GM12878 (cell line): Measurements from ENCODE around the gene NXNL1. TPM values are rescaled to one million over a fixed set of nuclear protein-coding genes. Genes with fewer than 3 reads are reported as not detected.

Experiments used
- BMI1 ChIP-seq: fragments of 450-650 bp; IDR thresholded peaks from 2 replicates; pipeline ENCODE4 v1.6.1; 2016; ENCODE audit warnings: mild to moderate bottlenecking, moderate library complexity, borderline replicate concordance
- CBX3 ChIP-seq: fragments of 200-600 bp; sonication (generic); IDR thresholded peaks from 2 replicates; pipeline ENCODE4 v1.6.1; 2016; ENCODE audit warnings: low read depth, borderline replicate concordance
- CEBPB ChIP-seq, 2 experiments: fragments of 150-350 bp in 1 of 2; IDR thresholded peaks; 2 replicates each; pipeline ENCODE4 v1.6.1; 2012 to 2014; ENCODE audit warnings: low read depth in 2 of 2, low read length in 2 of 2, borderline replicate concordance in 1 of 2, inconsistent platforms in 1 of 2
- DPF2 ChIP-seq: fragments of 450-650 bp; IDR thresholded peaks from 2 replicates; pipeline ENCODE4 v1.6.1; 2017; ENCODE audit warnings: mild to moderate bottlenecking
- FOXK2 ChIP-seq: fragments of 450-650 bp; IDR thresholded peaks from 2 replicates; pipeline ENCODE4 v1.6.1; 2017; ENCODE audit warnings: mild to moderate bottlenecking, moderate library complexity
- IKZF1 ChIP-seq: fragments of 450-650 bp; conservative IDR thresholded peaks from 2 replicates; pipeline ENCODE4 v1.6.1; 2017; ENCODE audit warnings: antibody characterized with exemption, mild to moderate bottlenecking
- NFXL1 ChIP-seq: fragments of 450-650 bp; IDR thresholded peaks from 2 replicates; pipeline ENCODE4 v1.6.1; 2017; ENCODE audit warnings: antibody characterized with exemption, mild to moderate bottlenecking, borderline replicate concordance
- SMARCA5 ChIP-seq: fragments of 450-650 bp; IDR thresholded peaks from 2 replicates; pipeline ENCODE4 v1.6.1; 2017; ENCODE audit warnings: mild to moderate bottlenecking
- SP1 ChIP-seq: IDR thresholded peaks from one replicate; pipeline ENCODE4 v1.6.1; 2011; ENCODE audit warnings: low read depth, low read length
- polyA plus RNA-seq, 11 experiments: library from polyadenylated mRNA; depleted of rRNA in 4 of 11; unstranded in 6 of 11; stranded (reverse) in 5 of 11; fragments of >200 nt; fragmentation: Nextera tagmentation in 4 of 11; fragmentation: Illumina TruSeq in 1 of 11; extraction: Ambion mirVana in 4 of 11; extraction: Trizol in 1 of 11; gene quantifications; 1 replicate in 1 of 11; 2 replicates in 10 of 11; pipeline versions ENCODE4 v1.2.1 to v1.2.3, GENCODE V29; 2011 to 2016; ENCODE audit warnings: inconsistent platforms in 2 of 11, missing spikeins in 2 of 11, low read depth in 1 of 11
- total RNA-seq, 4 experiments: library from RNA; depleted of rRNA in 3 of 4; stranded (reverse); fragments of >200 nt in 3 of 4; fragmentation: Illumina TruSeq in 1 of 4; extraction: Trizol in 1 of 4; gene quantifications; 2 replicates each; pipeline versions ENCODE4 v1.2.1 to v1.2.3, GENCODE V29; 2013 to 2021
- TF ChIP-seq, protein P1 (sequence below): fragments of 450-650 bp; IDR thresholded peaks from 2 replicates; pipeline ENCODE4 v1.6.1; 2017; ENCODE audit warnings: borderline replicate concordance
- TF ChIP-seq, protein P2 (sequence below): IDR thresholded peaks from 2 replicates; pipeline ENCODE4 v1.6.1; 2012; ENCODE audit warnings: mild to moderate bottlenecking, low read depth, low read length
- TF ChIP-seq, protein P3 (sequence below): IDR thresholded peaks from 2 replicates; pipeline ENCODE4 v1.6.1; 2012; ENCODE audit warnings: low read depth, low read length, improper control_type of control experiment
- TF ChIP-seq, protein P4 (sequence below): fragments of 450-650 bp; IDR thresholded peaks from 2 replicates; pipeline ENCODE4 v1.6.1; 2016; ENCODE audit warnings: mild to moderate bottlenecking, moderate library complexity, borderline replicate concordance
- TF ChIP-seq, protein P5 (sequence below): fragments of 450-650 bp; conservative IDR thresholded peaks from 2 replicates; pipeline ENCODE4 v1.6.1; 2017; ENCODE audit warnings: mild to moderate bottlenecking, moderate library complexity
- TF ChIP-seq, protein P6 (sequence below): IDR thresholded peaks from 2 replicates; pipeline ENCODE4 v1.6.1; 2012; ENCODE audit warnings: low read depth, low read length, improper control_type of control experiment

The NXNL1 gene
- total and polyA plus RNA-seq, 10 of the 15 experiments (the other 5 are each of a cell fraction or from before 2014, with no cell fraction given): not detected

DNA sequence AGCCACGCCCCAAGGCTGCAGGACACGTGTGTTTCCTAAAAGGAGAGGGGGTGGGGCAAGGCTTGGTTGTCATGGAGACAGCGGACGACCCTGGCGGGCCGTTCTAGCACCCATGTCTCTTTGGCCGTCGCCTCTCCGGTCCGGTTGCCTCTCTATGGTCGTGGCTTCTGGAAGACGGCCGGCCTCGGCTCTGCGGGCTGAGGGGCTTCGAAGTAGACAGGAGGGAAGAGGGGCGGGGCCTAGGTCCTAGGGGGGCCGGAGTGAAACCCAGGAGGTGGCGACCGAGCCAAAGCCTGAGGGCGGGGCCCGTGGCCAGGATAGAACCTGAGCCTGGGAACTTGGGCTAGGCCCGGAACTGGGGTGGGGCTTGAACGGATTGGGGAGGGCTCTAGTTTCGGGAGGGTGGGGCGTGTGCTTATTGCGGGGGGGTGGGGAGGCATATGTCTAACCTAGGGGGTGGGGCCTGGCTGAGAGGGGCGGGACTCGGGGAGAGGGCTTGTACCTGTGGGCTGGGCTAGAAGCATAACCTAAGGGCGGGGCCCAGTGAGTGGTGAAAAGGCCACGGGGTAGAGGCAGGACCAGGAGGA, 8.8 kb upstream of the NXNL1 start (continued):
- TF ChIP-seq, protein P1, sequence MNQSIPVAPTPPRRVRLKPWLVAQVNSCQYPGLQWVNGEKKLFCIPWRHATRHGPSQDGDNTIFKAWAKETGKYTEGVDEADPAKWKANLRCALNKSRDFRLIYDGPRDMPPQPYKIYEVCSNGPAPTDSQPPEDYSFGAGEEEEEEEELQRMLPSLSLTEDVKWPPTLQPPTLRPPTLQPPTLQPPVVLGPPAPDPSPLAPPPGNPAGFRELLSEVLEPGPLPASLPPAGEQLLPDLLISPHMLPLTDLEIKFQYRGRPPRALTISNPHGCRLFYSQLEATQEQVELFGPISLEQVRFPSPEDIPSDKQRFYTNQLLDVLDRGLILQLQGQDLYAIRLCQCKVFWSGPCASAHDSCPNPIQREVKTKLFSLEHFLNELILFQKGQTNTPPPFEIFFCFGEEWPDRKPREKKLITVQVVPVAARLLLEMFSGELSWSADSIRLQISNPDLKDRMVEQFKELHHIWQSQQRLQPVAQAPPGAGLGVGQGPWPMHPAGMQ: no peak
- TF ChIP-seq SMARCA5: no peak
- TF ChIP-seq BMI1: peak; percentile 98
- TF ChIP-seq, protein P2, sequence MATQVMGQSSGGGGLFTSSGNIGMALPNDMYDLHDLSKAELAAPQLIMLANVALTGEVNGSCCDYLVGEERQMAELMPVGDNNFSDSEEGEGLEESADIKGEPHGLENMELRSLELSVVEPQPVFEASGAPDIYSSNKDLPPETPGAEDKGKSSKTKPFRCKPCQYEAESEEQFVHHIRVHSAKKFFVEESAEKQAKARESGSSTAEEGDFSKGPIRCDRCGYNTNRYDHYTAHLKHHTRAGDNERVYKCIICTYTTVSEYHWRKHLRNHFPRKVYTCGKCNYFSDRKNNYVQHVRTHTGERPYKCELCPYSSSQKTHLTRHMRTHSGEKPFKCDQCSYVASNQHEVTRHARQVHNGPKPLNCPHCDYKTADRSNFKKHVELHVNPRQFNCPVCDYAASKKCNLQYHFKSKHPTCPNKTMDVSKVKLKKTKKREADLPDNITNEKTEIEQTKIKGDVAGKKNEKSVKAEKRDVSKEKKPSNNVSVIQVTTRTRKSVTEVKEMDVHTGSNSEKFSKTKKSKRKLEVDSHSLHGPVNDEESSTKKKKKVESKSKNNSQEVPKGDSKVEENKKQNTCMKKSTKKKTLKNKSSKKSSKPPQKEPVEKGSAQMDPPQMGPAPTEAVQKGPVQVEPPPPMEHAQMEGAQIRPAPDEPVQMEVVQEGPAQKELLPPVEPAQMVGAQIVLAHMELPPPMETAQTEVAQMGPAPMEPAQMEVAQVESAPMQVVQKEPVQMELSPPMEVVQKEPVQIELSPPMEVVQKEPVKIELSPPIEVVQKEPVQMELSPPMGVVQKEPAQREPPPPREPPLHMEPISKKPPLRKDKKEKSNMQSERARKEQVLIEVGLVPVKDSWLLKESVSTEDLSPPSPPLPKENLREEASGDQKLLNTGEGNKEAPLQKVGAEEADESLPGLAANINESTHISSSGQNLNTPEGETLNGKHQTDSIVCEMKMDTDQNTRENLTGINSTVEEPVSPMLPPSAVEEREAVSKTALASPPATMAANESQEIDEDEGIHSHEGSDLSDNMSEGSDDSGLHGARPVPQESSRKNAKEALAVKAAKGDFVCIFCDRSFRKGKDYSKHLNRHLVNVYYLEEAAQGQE: no peak
- TF ChIP-seq, protein P3, sequence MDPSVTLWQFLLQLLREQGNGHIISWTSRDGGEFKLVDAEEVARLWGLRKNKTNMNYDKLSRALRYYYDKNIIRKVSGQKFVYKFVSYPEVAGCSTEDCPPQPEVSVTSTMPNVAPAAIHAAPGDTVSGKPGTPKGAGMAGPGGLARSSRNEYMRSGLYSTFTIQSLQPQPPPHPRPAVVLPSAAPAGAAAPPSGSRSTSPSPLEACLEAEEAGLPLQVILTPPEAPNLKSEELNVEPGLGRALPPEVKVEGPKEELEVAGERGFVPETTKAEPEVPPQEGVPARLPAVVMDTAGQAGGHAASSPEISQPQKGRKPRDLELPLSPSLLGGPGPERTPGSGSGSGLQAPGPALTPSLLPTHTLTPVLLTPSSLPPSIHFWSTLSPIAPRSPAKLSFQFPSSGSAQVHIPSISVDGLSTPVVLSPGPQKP: no peak; the same call in 1 of the 2 replicates
- TF ChIP-seq DPF2: no peak
- TF ChIP-seq, protein P4, sequence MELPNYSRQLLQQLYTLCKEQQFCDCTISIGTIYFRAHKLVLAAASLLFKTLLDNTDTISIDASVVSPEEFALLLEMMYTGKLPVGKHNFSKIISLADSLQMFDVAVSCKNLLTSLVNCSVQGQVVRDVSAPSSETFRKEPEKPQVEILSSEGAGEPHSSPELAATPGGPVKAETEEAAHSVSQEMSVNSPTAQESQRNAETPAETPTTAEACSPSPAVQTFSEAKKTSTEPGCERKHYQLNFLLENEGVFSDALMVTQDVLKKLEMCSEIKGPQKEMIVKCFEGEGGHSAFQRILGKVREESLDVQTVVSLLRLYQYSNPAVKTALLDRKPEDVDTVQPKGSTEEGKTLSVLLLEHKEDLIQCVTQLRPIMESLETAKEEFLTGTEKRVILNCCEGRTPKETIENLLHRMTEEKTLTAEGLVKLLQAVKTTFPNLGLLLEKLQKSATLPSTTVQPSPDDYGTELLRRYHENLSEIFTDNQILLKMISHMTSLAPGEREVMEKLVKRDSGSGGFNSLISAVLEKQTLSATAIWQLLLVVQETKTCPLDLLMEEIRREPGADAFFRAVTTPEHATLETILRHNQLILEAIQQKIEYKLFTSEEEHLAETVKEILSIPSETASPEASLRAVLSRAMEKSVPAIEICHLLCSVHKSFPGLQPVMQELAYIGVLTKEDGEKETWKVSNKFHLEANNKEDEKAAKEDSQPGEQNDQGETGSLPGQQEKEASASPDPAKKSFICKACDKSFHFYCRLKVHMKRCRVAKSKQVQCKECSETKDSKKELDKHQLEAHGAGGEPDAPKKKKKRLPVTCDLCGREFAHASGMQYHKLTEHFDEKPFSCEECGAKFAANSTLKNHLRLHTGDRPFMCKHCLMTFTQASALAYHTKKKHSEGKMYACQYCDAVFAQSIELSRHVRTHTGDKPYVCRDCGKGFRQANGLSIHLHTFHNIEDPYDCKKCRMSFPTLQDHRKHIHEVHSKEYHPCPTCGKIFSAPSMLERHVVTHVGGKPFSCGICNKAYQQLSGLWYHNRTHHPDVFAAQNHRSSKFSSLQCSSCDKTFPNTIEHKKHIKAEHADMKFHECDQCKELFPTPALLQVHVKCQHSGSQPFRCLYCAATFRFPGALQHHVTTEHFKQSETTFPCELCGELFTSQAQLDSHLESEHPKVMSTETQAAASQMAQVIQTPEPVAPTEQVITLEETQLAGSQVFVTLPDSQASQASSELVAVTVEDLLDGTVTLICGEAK: no peak; the same call in 1 of the 2 replicates
- TF ChIP-seq, protein P5, sequence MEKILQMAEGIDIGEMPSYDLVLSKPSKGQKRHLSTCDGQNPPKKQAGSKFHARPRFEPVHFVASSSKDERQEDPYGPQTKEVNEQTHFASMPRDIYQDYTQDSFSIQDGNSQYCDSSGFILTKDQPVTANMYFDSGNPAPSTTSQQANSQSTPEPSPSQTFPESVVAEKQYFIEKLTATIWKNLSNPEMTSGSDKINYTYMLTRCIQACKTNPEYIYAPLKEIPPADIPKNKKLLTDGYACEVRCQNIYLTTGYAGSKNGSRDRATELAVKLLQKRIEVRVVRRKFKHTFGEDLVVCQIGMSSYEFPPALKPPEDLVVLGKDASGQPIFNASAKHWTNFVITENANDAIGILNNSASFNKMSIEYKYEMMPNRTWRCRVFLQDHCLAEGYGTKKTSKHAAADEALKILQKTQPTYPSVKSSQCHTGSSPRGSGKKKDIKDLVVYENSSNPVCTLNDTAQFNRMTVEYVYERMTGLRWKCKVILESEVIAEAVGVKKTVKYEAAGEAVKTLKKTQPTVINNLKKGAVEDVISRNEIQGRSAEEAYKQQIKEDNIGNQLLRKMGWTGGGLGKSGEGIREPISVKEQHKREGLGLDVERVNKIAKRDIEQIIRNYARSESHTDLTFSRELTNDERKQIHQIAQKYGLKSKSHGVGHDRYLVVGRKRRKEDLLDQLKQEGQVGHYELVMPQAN: no peak; the same call in 1 of the 2 replicates
- TF ChIP-seq, protein P6, sequence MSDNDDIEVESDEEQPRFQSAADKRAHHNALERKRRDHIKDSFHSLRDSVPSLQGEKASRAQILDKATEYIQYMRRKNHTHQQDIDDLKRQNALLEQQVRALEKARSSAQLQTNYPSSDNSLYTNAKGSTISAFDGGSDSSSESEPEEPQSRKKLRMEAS: peak; percentile 74; the same call in 1 of the 2 replicates
- TF ChIP-seq NFXL1: no peak
- 0 out of 2 replicates have a peak, but pooled peaks have one; percentile 56 for TF ChIP-seq IKZF1
- no peak for TF ChIP-seq CEBPB (IDR thresholded peaks at IDR 0.05; ENCODE audit: borderline replicate concordance in 1 of 2, low read depth in 2 of 2, low read length in 2 of 2)
- TF ChIP-seq FOXK2: no peak
- no peak for TF ChIP-seq CBX3
- TF ChIP-seq SP1: no peak
